ENCODE data around the gene ZKSCAN7.

DNA sequence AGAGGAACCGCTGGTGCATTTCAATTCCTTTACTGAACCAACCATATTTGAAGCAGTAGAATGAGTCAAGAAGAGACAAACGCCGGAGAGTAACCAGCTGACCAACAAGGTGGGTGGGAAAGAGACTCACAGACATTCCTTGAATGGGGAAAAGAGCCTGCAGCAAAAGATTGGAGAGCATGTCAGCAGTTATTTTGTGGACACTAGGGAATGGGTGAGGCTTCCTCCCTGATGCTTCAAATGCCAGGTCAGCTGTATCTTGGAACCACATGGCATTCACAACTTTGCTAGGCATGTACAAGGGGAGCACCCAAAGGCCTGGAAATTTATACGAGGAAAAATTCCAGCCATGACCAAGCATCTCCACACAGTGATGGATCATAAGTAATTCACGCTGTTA lies 29.9 kb upstream of the ZKSCAN7 start:
- TF ChIP-seq, protein P1, sequence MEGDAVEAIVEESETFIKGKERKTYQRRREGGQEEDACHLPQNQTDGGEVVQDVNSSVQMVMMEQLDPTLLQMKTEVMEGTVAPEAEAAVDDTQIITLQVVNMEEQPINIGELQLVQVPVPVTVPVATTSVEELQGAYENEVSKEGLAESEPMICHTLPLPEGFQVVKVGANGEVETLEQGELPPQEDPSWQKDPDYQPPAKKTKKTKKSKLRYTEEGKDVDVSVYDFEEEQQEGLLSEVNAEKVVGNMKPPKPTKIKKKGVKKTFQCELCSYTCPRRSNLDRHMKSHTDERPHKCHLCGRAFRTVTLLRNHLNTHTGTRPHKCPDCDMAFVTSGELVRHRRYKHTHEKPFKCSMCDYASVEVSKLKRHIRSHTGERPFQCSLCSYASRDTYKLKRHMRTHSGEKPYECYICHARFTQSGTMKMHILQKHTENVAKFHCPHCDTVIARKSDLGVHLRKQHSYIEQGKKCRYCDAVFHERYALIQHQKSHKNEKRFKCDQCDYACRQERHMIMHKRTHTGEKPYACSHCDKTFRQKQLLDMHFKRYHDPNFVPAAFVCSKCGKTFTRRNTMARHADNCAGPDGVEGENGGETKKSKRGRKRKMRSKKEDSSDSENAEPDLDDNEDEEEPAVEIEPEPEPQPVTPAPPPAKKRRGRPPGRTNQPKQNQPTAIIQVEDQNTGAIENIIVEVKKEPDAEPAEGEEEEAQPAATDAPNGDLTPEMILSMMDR (IDR thresholded peaks at IDR 0.05; ENCODE audit: extremely low read depth in 1 of 2, insufficient read depth in 1 of 2, low read depth in 1 of 2, low read length in 2 of 2): no peak
- TF ChIP-seq POLR2A (IDR thresholded peaks at IDR 0.05; ENCODE audit: low read depth, low read length) (no peak), JUN (IDR thresholded peaks at IDR 0.05; ENCODE audit: borderline replicate concordance, insufficient read depth, insufficient read length, low read depth) (no peak), POLR2AphosphoS5 (IDR thresholded peaks at IDR 0.05; ENCODE audit: insufficient read depth, low read depth, low read length) (no peak), MYC (IDR thresholded peaks at IDR 0.05; ENCODE audit: low read depth, low read length) (no peak), EZH2 (IDR thresholded peaks at IDR 0.05; ENCODE audit: borderline replicate concordance, low read depth, low read length, severe bottlenecking) (no peak), GATA2 (IDR thresholded peaks at IDR 0.05; ENCODE audit: insufficient read depth, insufficient read length, low read depth, low read length) (no peak)
